WTC11 (cell line): ENCODE data around the gene EN2.

Experiments used
- CREM ChIP-seq: sonication (generic); formaldehyde crosslinking; IDR thresholded peaks from 2 replicates; pipeline ENCODE4 v1.8.1; 2022; ENCODE audit warnings: mild to moderate bottlenecking, missing genetic modification reagents, moderate library complexity
- NFE2L1 ChIP-seq: sonication (generic); formaldehyde crosslinking; IDR thresholded peaks from 2 replicates; pipeline ENCODE4 v1.8.1; 2023; ENCODE audit warnings: missing genetic modification reagents
- TF ChIP-seq, protein P1 (sequence below): sonication (generic); formaldehyde crosslinking; IDR thresholded peaks from 2 replicates; pipeline ENCODE4 v1.8.1; 2022; ENCODE audit warnings: low read depth, missing genetic modification reagents, borderline replicate concordance

DNA sequence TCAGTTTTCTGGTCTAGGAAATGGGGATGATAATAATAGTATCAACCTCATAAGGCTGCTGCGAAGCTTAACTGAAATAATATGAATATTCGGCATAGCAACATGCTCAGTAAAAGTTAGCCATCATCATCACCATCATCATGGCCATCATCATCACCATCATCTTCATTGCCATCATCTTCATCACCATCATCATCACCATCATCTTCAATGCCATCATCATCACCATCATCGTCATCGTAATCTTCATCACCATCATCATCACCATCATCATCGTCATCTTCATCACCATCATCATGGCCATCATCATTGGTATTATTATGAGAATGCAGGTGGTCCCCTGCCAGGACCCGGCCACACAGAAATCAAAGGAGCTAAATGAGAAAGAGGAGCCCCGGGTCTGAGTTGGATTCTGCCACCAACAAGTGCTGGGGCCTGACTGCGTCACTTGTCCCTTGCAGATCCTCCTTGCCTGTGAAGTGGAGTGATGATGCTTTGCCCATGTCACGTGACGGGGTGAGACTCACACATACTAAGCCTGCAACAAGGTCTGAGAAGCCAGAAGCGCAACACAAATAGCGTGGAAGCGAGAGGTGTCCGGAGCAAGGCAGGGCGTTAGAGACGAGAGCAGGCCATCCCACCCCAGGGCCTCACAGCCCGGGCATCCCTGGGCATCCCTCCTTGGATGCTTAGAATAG, 46.1 kb upstream of the EN2 start:
- TF ChIP-seq, protein P1, sequence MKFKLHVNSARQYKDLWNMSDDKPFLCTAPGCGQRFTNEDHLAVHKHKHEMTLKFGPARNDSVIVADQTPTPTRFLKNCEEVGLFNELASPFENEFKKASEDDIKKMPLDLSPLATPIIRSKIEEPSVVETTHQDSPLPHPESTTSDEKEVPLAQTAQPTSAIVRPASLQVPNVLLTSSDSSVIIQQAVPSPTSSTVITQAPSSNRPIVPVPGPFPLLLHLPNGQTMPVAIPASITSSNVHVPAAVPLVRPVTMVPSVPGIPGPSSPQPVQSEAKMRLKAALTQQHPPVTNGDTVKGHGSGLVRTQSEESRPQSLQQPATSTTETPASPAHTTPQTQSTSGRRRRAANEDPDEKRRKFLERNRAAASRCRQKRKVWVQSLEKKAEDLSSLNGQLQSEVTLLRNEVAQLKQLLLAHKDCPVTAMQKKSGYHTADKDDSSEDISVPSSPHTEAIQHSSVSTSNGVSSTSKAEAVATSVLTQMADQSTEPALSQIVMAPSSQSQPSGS (CRISPR knock-in tag), result no peak
- TF ChIP-seq NFE2L1, result no peak
- TF ChIP-seq CREM (CRISPR knock-in tag), result no peak
